Panc1 (cell line): Measurements from ENCODE around the gene ATP11A. TPM values are rescaled to one million over a fixed set of nuclear protein-coding genes. Genes with fewer than 3 reads are reported as not detected.

Source experiments
- ATAC-seq: fragments of 200-7000 bp; cut with Tn5 transposase; 2 replicates; pipeline ENCODE4 v1.9.1; 2020; ENCODE audit warnings: mild to moderate bottlenecking, moderate library complexity
- BruUV-seq: library from RNA; stranded (reverse); fragments of 400-500 nt; replicated peaks from 2 replicates; lab custom pipeline; 2021; lab: Mats Ljungman, UMichigan
- CTCF ChIA-PET: fragments of 300-600 bp; sonication (Branson Sonifier 250); formaldehyde crosslinking; loops from one replicate; lab custom pipeline; 2022; ENCODE audit warnings: antibody characterized with exemption; lab: Charles Lee
- POLR2A ChIA-PET: fragments of 300-600 bp; sonication (Branson Sonifier 250); formaldehyde crosslinking; loops from one replicate; lab custom pipeline; 2022; ENCODE audit warnings: antibody characterized with exemption; lab: Charles Lee
- DNase-seq: peaks from one replicate; pipeline ENCODE4 v3.0.0-alpha.2; 2010; ENCODE audit warnings: low read depth, low spot score
- H3K27ac ChIP-seq: 2 replicates; pipeline ENCODE4 v1.5.1; 2011; ENCODE audit warnings: mild to moderate bottlenecking, low read length, inconsistent platforms
- H3K27me3 ChIP-seq: fragments of 200-500 bp; sonication (Bioruptor generic); 2 replicates; pipeline ENCODE4 v1.6.0; 2014; ENCODE audit warnings: low read length, inconsistent platforms; ENCODE audit not compliant: control insufficient read depth, insufficient read depth
- H3K36me3 ChIP-seq: fragments of 200-500 bp; sonication (Bioruptor generic); 2 replicates; pipeline ENCODE4 v1.5.1; 2014; ENCODE audit warnings: inconsistent platforms, mild to moderate bottlenecking, low read length, moderate library complexity; ENCODE audit not compliant: control insufficient read depth, insufficient read depth
- H3K4me1 ChIP-seq: 2 replicates; pipeline ENCODE4 v1.5.1; 2011; ENCODE audit warnings: inconsistent platforms, mild to moderate bottlenecking, low read length, moderate library complexity; ENCODE audit not compliant: control insufficient read depth, insufficient read depth
- H3K4me3 ChIP-seq, 2 experiments: 2 replicates each; pipeline ENCODE4 v1.5.1; 2011 to 2012; ENCODE audit warnings: low read depth in 2 of 2, low read length in 2 of 2, mild to moderate bottlenecking in 2 of 2, inconsistent platforms in 1 of 2, moderate library complexity in 1 of 2
- H3K9me3 ChIP-seq: fragments of 200-500 bp; sonication (Bioruptor generic); 2 replicates; pipeline ENCODE4 v1.5.1; 2014; ENCODE audit warnings: low read depth, mild to moderate bottlenecking, inconsistent platforms, low read length, moderate library complexity; ENCODE audit not compliant: control insufficient read depth, insufficient read depth
- CTCF ChIP-seq: fragments of 450-650 bp; IDR thresholded peaks from 2 replicates; pipeline ENCODE4 v1.5.1; 2017; ENCODE audit warnings: mild to moderate bottlenecking
- POLR2AphosphoS5 ChIP-seq: IDR thresholded peaks from 2 replicates; pipeline ENCODE4 v1.6.1; 2012; ENCODE audit warnings: mild to moderate bottlenecking, low read depth, low read length, moderate library complexity
- REST ChIP-seq, 2 experiments: IDR thresholded peaks; 2 replicates each; pipeline ENCODE4 v1.6.1; 2011 to 2012; ENCODE audit warnings: low read depth in 2 of 2, control low read depth in 1 of 2, low read length in 1 of 2, mild to moderate bottlenecking in 1 of 2, moderate library complexity in 1 of 2; ENCODE audit not compliant: insufficient read depth in 1 of 2
- SIN3A ChIP-seq: IDR thresholded peaks from 2 replicates; pipeline ENCODE4 v1.6.1; 2012; ENCODE audit warnings: low read depth, mild to moderate bottlenecking, low read length, moderate library complexity, borderline replicate concordance; ENCODE audit not compliant: insufficient read depth
- TCF7L2 ChIP-seq: IDR thresholded peaks from 2 replicates; pipeline ENCODE4 v1.6.1; 2011; ENCODE audit warnings: mild to moderate bottlenecking, low read depth, low read length, inconsistent platforms
- in situ Hi-C: cut with HindIII; loops from 2 replicates; pipeline ENCODE4 v1.10.0; 2016; ENCODE audit warnings: low sequenced_read_pairs, low pct_unique_long_range_greater_than_20kb
- intact Hi-C: fragments of 100-400 bp; cut with micrococcal nuclease; formaldehyde crosslinking; loops from one replicate; pipeline ENCODE4 v1.10.0; 2022; ENCODE audit not compliant: unreplicated experiment
- total RNA-seq: library from RNA; stranded (reverse); gene quantifications from one replicate; pipeline ENCODE4 v1.2.1, GENCODE V29; 2021; ENCODE audit not compliant: unreplicated experiment

The ATP11A gene
- total RNA-seq, 1 experiment from 2014 or later, result 85.8 TPM

GRCh38 chr13:112766336-112766735 lies 76.5 kb downstream of the ATP11A start:
- Histone ChIP-seq H3K36me3 (no peaks in the 10 kb centered on the region), H3K27me3 (no peaks in the 10 kb centered on the region), H3K27ac (no peak overlapping the region), H3K4me3 (no peak overlapping the region), H3K9me3 (no peaks in the 10 kb centered on the region), H3K4me1 (peaks cover 10% of the 10 kb centered on the region)
- no TSS peak for BruUV-seq
- intact Hi-C loops (no loop called here), in situ Hi-C loops (no loop called here)
- ChIA-PET CTCF (no interaction called here), POLR2A (no interaction called here)
- DNase-seq (no peak), ATAC-seq (no peak)
- TF ChIP-seq CTCF (no peak), TCF7L2 (no peak), REST (IDR thresholded peaks at IDR 0.05; ENCODE audit: insufficient read depth in 1 of 2, low read depth in 2 of 2, low read length in 1 of 2) (no peak), POLR2AphosphoS5 (no peak), SIN3A (no peak)

GRCh38 chr13:112767506-112768471 lies 78.0 kb downstream of the ATP11A start:
- in situ Hi-C loops, result no loop called here
- no peak for TF ChIP-seq TCF7L2
- no peak for TF ChIP-seq POLR2AphosphoS5
- no peak for TF ChIP-seq SIN3A
- TF ChIP-seq CTCF, result no peak
- no peak for TF ChIP-seq REST (IDR thresholded peaks at IDR 0.05; ENCODE audit: insufficient read depth in 1 of 2, low read depth in 2 of 2, low read length in 1 of 2)

More at GRCh38 chr13:112767506-112768471, 78.0 kb downstream of the ATP11A start:
- CTCF ChIA-PET, result no interaction called here
- Histone ChIP-seq H3K9me3 (no peaks in the 10 kb centered on the region), H3K4me3 (no peak overlapping the region), H3K36me3 (no peaks in the 10 kb centered on the region), H3K4me1 (no peaks in the 10 kb centered on the region; the same call in 1 of the 2 replicates), H3K27me3 (no peaks in the 10 kb centered on the region), H3K27ac (no peak overlapping the region)
- ATAC-seq (no peak), DNase-seq (no peak)
- POLR2A ChIA-PET, result no interaction called here
- intact Hi-C loops, result no loop called here
- no TSS peak for BruUV-seq
